Measurements from ENCODE around the gene RRAD.
"Not testable (repeated sequence)": the region's sequence is repeated elsewhere in the genome, so short reads cannot be mapped to it uniquely, and the experiment has no call there.

Gene RRAD

GRCh38 chr16:66898933-66899309 is 26.4 kb downstream of the RRAD start:
- Histone ChIP-seq H3K27me3 (no peaks in the 10 kb centered on the region), H3K9me3 (no peaks in the 10 kb centered on the region), H3K4me1 (peaks cover 23% of the 10 kb centered on the region), H3K36me3 (no peaks in the 10 kb centered on the region), H3K4me3 (ENCODE audit: low read depth, low read length) (no peak overlapping the region)
- TF ChIP-seq, protein P1, sequence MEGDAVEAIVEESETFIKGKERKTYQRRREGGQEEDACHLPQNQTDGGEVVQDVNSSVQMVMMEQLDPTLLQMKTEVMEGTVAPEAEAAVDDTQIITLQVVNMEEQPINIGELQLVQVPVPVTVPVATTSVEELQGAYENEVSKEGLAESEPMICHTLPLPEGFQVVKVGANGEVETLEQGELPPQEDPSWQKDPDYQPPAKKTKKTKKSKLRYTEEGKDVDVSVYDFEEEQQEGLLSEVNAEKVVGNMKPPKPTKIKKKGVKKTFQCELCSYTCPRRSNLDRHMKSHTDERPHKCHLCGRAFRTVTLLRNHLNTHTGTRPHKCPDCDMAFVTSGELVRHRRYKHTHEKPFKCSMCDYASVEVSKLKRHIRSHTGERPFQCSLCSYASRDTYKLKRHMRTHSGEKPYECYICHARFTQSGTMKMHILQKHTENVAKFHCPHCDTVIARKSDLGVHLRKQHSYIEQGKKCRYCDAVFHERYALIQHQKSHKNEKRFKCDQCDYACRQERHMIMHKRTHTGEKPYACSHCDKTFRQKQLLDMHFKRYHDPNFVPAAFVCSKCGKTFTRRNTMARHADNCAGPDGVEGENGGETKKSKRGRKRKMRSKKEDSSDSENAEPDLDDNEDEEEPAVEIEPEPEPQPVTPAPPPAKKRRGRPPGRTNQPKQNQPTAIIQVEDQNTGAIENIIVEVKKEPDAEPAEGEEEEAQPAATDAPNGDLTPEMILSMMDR (IDR thresholded peaks at IDR 0.05; ENCODE audit: low read depth, low read length): no peak
- DNase-seq: no peak

DNA sequence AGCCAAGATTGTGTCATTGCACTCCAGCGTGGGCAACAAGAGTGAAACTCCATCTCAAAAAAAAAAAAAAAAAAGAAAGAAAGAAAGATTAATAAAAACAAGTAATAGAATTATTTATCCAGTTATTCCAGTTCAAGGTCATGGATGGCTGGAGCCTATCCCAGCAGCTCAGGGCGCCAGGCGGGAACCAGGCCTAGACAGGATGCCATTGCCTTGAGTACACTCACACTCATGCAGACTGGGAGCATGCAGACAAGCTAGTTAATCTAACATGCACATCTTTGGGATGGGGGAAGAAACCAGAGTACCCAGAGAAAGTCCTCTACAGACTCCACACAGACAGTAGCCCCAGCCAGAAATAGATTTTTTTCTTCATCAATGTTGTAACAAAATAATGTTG is 27.1 kb downstream of the RRAD start:
- H3K4me1 ChIP-seq: peaks cover 23% of the 10 kb centered on the region
- no peaks in the 10 kb centered on the region for H3K27me3 ChIP-seq
- no peaks in the 10 kb centered on the region for H3K9me3 ChIP-seq
- no peak overlapping the region for H3K4me3 ChIP-seq (ENCODE audit: low read depth, low read length)
- no peaks in the 10 kb centered on the region for H3K36me3 ChIP-seq
- DNase-seq: peak; percentile 61
- TF ChIP-seq, protein P1 (IDR thresholded peaks at IDR 0.05; ENCODE audit: low read depth, low read length): no peak

DNA sequence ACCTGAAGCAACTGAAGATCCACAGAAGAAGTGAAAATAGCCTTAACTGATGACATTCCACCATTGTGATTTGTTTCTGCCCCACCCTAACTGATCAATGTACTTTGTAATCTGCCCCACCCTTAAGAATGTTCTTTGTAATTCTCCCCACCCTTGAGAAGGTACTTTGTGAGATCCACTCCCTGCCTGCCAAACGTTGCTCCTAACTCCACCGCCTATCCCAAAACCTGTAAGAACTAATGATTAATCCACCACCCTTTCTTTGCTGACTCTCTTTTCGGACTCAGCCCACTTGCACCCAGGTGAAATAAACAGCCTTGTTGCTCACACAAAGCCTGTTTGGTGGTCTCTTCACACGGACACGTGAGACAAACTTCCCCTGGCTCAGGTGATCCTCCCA is 28.7 kb downstream of the RRAD start:
- H3K27me3 ChIP-seq; DNase-seq; H3K36me3 ChIP-seq; H3K9me3 ChIP-seq; H3K4me3 ChIP-seq (ENCODE audit: low read depth, low read length): not testable (repeated sequence)
- H3K4me1 ChIP-seq: peaks cover 23% of the 10 kb centered on the region

GRCh38 chr16:66895999-66896398 is 29.3 kb downstream of the RRAD start:
- H3K9me3 ChIP-seq: no peaks in the 10 kb centered on the region
- TF ChIP-seq, protein P1 (IDR thresholded peaks at IDR 0.05; ENCODE audit: low read depth, low read length): no peak
- no peak for DNase-seq
- no peak overlapping the region for H3K4me3 ChIP-seq (ENCODE audit: low read depth, low read length)
- H3K27me3 ChIP-seq: no peaks in the 10 kb centered on the region
- H3K4me1 ChIP-seq: peaks cover 22% of the 10 kb centered on the region
- H3K36me3 ChIP-seq: peaks cover 6% of the 10 kb centered on the region; the same call in 1 of the 2 replicates

DNA sequence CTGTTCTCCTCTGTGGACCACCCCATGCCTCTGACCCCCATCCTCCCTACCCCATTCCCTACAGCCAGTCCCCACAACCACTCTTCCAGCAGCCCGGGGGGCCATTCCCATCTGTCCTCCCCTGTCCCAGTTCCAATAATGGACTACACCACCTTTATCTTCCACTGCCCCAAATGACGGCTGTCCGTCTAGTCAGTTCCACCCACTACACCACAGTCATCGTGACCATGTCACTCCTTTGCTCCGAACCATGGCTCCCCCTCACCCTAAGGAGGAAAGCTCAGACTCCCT is 29.7 kb downstream of the RRAD start:
- Histone ChIP-seq H3K36me3 (peaks cover 6% of the 10 kb centered on the region; the same call in 1 of the 2 replicates), H3K27me3 (no peaks in the 10 kb centered on the region), H3K9me3 (no peaks in the 10 kb centered on the region), H3K4me3 (ENCODE audit: low read depth, low read length) (no peak overlapping the region), H3K4me1 (peaks cover 20% of the 10 kb centered on the region)
- TF ChIP-seq, protein P1 (IDR thresholded peaks at IDR 0.05; ENCODE audit: low read depth, low read length): no peak
- DNase-seq: no peak

GRCh38 chr16:66894948-66895688 is 30.2 kb downstream of the RRAD start:
- no peaks in the 10 kb centered on the region for H3K27me3 ChIP-seq
- no peak overlapping the region for H3K4me3 ChIP-seq (ENCODE audit: low read depth, low read length)
- TF ChIP-seq, protein P1 (IDR thresholded peaks at IDR 0.05; ENCODE audit: low read depth, low read length): peak; percentile 91
- peaks cover 6% of the 10 kb centered on the region; the same call in 1 of the 2 replicates for H3K36me3 ChIP-seq
- no peaks in the 10 kb centered on the region for H3K9me3 ChIP-seq
- H3K4me1 ChIP-seq: peaks cover 20% of the 10 kb centered on the region
- peak; percentile 81 for DNase-seq

Data from BE2C (cell line).